ENCODE measurements around the gene SELENOV. TPM values are rescaled to one million over a fixed set of nuclear protein-coding genes. Genes with fewer than 3 reads are reported as not detected.

The SELENOV gene
- total RNA-seq, 1 donor from 2014 or later: not detected

DNA sequence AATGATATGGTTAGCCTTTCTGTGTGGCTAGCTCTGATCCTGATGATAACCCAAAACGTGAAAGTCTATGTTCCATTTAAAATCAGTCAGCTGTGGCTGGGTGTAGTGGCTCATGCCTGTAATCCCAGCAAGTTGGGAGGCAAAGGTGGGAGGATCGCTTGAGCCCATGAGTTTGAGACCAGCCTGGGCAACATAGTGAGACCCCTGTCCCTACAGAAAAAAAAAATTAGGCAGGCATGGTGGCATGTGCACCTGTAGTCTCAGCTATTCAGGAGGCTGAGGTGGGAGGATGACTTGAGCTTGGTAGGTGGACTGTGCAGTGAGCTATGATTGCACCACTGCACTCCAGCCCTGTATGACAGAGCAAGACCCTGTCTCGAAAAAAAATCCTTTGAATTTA, 18.9 kb downstream of the SELENOV start:
- no peaks in the 10 kb centered on the region for H3K27me3 ChIP-seq (ENCODE audit: control insufficient read depth in 3 of 3, insufficient read depth in 3 of 3, low read length in 3 of 3)
- H3K9ac ChIP-seq (ENCODE audit: low read depth in 1 of 3, low read length in 3 of 3): no peak overlapping the region
- H3K9me3 ChIP-seq (ENCODE audit: control insufficient read depth in 3 of 3, low read length in 3 of 3): no peaks in the 10 kb centered on the region
- H3K4me1 ChIP-seq (ENCODE audit: control insufficient read depth in 3 of 3, insufficient read depth in 3 of 3, low read length in 3 of 3): peaks cover 12 to 21% (median 15%) of the 10 kb centered on the region in 3 donors
- H3K4me3 ChIP-seq (ENCODE audit: low read length in 3 of 3): no peak overlapping the region
- H3K36me3 ChIP-seq (ENCODE audit: control insufficient read depth in 3 of 3, insufficient read depth in 3 of 3, low read length in 3 of 3): no peaks in the 10 kb centered on the region
- no peak overlapping the region for H3K27ac ChIP-seq (ENCODE audit: low read depth, low read length)

GRCh38 chr19:39539165-39539517, 24.2 kb downstream of the SELENOV start:
- H3K4me3 ChIP-seq (ENCODE audit: low read length in 3 of 3): peak overlapping the region; percentile 78 to 93 (median 88)
- H3K36me3 ChIP-seq (ENCODE audit: control insufficient read depth in 3 of 3, insufficient read depth in 3 of 3, low read length in 3 of 3): no peaks in the 10 kb centered on the region
- peak overlapping the region; percentile 81 to 95 (median 88) for H3K9ac ChIP-seq (ENCODE audit: low read depth in 1 of 3, low read length in 3 of 3)
- H3K27ac ChIP-seq (ENCODE audit: low read depth, low read length): peak overlapping the region; percentile 84
- no peaks in the 10 kb centered on the region for H3K9me3 ChIP-seq (ENCODE audit: control insufficient read depth in 3 of 3, low read length in 3 of 3)
- no peaks in the 10 kb centered on the region for H3K27me3 ChIP-seq (ENCODE audit: control insufficient read depth in 3 of 3, insufficient read depth in 3 of 3, low read length in 3 of 3)
- H3K4me1 ChIP-seq (ENCODE audit: control insufficient read depth in 3 of 3, insufficient read depth in 3 of 3, low read length in 3 of 3): peaks cover 8 to 13% (median 8%) of the 10 kb centered on the region in 3 donors

- peak within 1 kb of the TSS; percentile 78 to 93 (median 88) for H3K4me3 ChIP-seq (ENCODE audit: low read length in 3 of 3)
- no peaks in the 10 kb centered on the region for H3K9me3 ChIP-seq (ENCODE audit: control insufficient read depth in 3 of 3, low read length in 3 of 3)
- peak within 1 kb of the TSS; percentile 81 to 95 (median 88) for H3K9ac ChIP-seq (ENCODE audit: low read depth in 1 of 3, low read length in 3 of 3)
- no peaks in the 10 kb centered on the region for H3K36me3 ChIP-seq (ENCODE audit: control insufficient read depth in 3 of 3, insufficient read depth in 3 of 3, low read length in 3 of 3)
- no peaks in the 10 kb centered on the region for H3K27me3 ChIP-seq (ENCODE audit: control insufficient read depth in 3 of 3, insufficient read depth in 3 of 3, low read length in 3 of 3)
- peak within 1 kb of the TSS; percentile 84 for H3K27ac ChIP-seq (ENCODE audit: low read depth, low read length)
- peaks cover 8 to 13% (median 8%) of the 10 kb centered on the region in 3 donors for H3K4me1 ChIP-seq (ENCODE audit: control insufficient read depth in 3 of 3, insufficient read depth in 3 of 3, low read length in 3 of 3)
Observed at GRCh38 chr19:39539518-39540332, 24.8 kb downstream of the SELENOV start, which contains the start of gene EID2. EID2 (minus strand) TSS chr19:39540161; CDS start chr19:39540079, 82 bp downstream.

GRCh38 chr19:39540333-39540673, 25.4 kb downstream of the SELENOV start:
- Histone ChIP-seq H3K36me3 (ENCODE audit: control insufficient read depth in 3 of 3, insufficient read depth in 3 of 3, low read length in 3 of 3) (no peaks in the 10 kb centered on the region), H3K9ac (ENCODE audit: low read depth in 1 of 3, low read length in 3 of 3) (peak overlapping the region in 2 of 3 donors; percentile 11 to 47), H3K4me3 (ENCODE audit: low read length in 3 of 3) (peak overlapping the region in 2 of 3 donors; percentile 30 to 88), H3K9me3 (ENCODE audit: control insufficient read depth in 3 of 3, low read length in 3 of 3) (no peaks in the 10 kb centered on the region), H3K4me1 (ENCODE audit: control insufficient read depth in 3 of 3, insufficient read depth in 3 of 3, low read length in 3 of 3) (peaks cover 8 to 13% (median 8%) of the 10 kb centered on the region in 3 donors), H3K27me3 (ENCODE audit: control insufficient read depth in 3 of 3, insufficient read depth in 3 of 3, low read length in 3 of 3) (no peaks in the 10 kb centered on the region), H3K27ac (ENCODE audit: low read depth, low read length) (no peak overlapping the region)

- no peak overlapping the region for H3K9ac ChIP-seq (ENCODE audit: low read depth in 1 of 3, low read length in 3 of 3)
- no peak overlapping the region for H3K27ac ChIP-seq (ENCODE audit: low read depth, low read length)
Observed at GRCh38 chr19:39542206-39542605, 27.3 kb downstream of the SELENOV start.

GRCh38 chr19:39543477-39543857, 28.5 kb downstream of the SELENOV start:
- H3K27me3 ChIP-seq (ENCODE audit: control insufficient read depth in 3 of 3, insufficient read depth in 3 of 3, low read length in 3 of 3): no peaks in the 10 kb centered on the region
- no peak overlapping the region for H3K4me3 ChIP-seq (ENCODE audit: low read length in 3 of 3)
- H3K4me1 ChIP-seq (ENCODE audit: control insufficient read depth in 3 of 3, insufficient read depth in 3 of 3, low read length in 3 of 3): peaks cover 8 to 10% (median 8%) of the 10 kb centered on the region in 3 donors
- H3K36me3 ChIP-seq (ENCODE audit: control insufficient read depth in 3 of 3, insufficient read depth in 3 of 3, low read length in 3 of 3): no peaks in the 10 kb centered on the region
- no peaks in the 10 kb centered on the region for H3K9me3 ChIP-seq (ENCODE audit: control insufficient read depth in 3 of 3, low read length in 3 of 3)
- no peak overlapping the region for H3K9ac ChIP-seq (ENCODE audit: low read depth in 1 of 3, low read length in 3 of 3)
- H3K27ac ChIP-seq (ENCODE audit: low read depth, low read length): no peak overlapping the region

More at GRCh38 chr19:39542206-39542605, 27.3 kb downstream of the SELENOV start:
- H3K27me3 ChIP-seq (ENCODE audit: control insufficient read depth in 3 of 3, insufficient read depth in 3 of 3, low read length in 3 of 3): no peaks in the 10 kb centered on the region
- no peak overlapping the region for H3K4me3 ChIP-seq (ENCODE audit: low read length in 3 of 3)
- H3K36me3 ChIP-seq (ENCODE audit: control insufficient read depth in 3 of 3, insufficient read depth in 3 of 3, low read length in 3 of 3): no peaks in the 10 kb centered on the region
- H3K9me3 ChIP-seq (ENCODE audit: control insufficient read depth in 3 of 3, low read length in 3 of 3): no peaks in the 10 kb centered on the region
- H3K4me1 ChIP-seq (ENCODE audit: control insufficient read depth in 3 of 3, insufficient read depth in 3 of 3, low read length in 3 of 3): peaks cover 8 to 13% (median 8%) of the 10 kb centered on the region in 3 donors

- H3K9ac ChIP-seq (ENCODE audit: low read depth in 1 of 3, low read length in 3 of 3): no peak overlapping the region
Observed at GRCh38 chr19:39544226-39544903, 29.4 kb downstream of the SELENOV start.

GRCh38 chr19:39544911-39545310, 30.0 kb downstream of the SELENOV start:
- no peak overlapping the region for H3K4me3 ChIP-seq (ENCODE audit: low read length in 3 of 3)
- no peak overlapping the region for H3K27ac ChIP-seq (ENCODE audit: low read depth, low read length)
- peaks cover 0 to 2% (median 0%) of the 10 kb centered on the region in 3 donors for H3K4me1 ChIP-seq (ENCODE audit: control insufficient read depth in 3 of 3, insufficient read depth in 3 of 3, low read length in 3 of 3)
- H3K36me3 ChIP-seq (ENCODE audit: control insufficient read depth in 3 of 3, insufficient read depth in 3 of 3, low read length in 3 of 3): no peaks in the 10 kb centered on the region
- no peaks in the 10 kb centered on the region for H3K9me3 ChIP-seq (ENCODE audit: control insufficient read depth in 3 of 3, low read length in 3 of 3)
- no peak overlapping the region for H3K9ac ChIP-seq (ENCODE audit: low read depth in 1 of 3, low read length in 3 of 3)
- no peaks in the 10 kb centered on the region for H3K27me3 ChIP-seq (ENCODE audit: control insufficient read depth in 3 of 3, insufficient read depth in 3 of 3, low read length in 3 of 3)

More at GRCh38 chr19:39544226-39544903, 29.4 kb downstream of the SELENOV start:
- Histone ChIP-seq H3K4me3 (ENCODE audit: low read length in 3 of 3) (no peak overlapping the region), H3K27ac (ENCODE audit: low read depth, low read length) (no peak overlapping the region), H3K4me1 (ENCODE audit: control insufficient read depth in 3 of 3, insufficient read depth in 3 of 3, low read length in 3 of 3) (peaks cover under 1 to 2% (median under 1%) of the 10 kb centered on the region in 3 donors), H3K9me3 (ENCODE audit: control insufficient read depth in 3 of 3, low read length in 3 of 3) (no peaks in the 10 kb centered on the region), H3K36me3 (ENCODE audit: control insufficient read depth in 3 of 3, insufficient read depth in 3 of 3, low read length in 3 of 3) (no peaks in the 10 kb centered on the region), H3K27me3 (ENCODE audit: control insufficient read depth in 3 of 3, insufficient read depth in 3 of 3, low read length in 3 of 3) (no peaks in the 10 kb centered on the region)

DNA sequence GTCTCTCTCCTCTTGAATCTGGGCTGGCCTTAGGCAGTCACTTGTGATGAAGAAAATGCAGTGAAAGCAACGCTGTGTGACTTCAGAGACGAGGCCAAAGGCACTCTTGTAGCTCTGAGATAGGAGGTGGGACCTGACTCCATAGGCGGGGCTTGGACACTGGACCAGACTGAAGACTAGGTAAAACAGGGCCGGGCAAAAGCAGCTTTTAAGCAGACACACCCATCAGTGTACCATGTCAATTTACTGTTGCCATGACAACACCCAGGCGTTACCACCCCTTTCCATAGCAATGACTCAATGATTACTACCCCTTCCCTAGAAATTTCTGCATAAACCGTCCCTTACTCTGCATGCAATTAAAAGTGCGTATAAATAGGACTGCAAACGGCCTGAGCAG, 31.7 kb downstream of the SELENOV start:
- Histone ChIP-seq H3K27ac (ENCODE audit: low read depth, low read length) (no peak overlapping the region), H3K4me3 (ENCODE audit: low read length in 3 of 3) (no peak overlapping the region), H3K9me3 (ENCODE audit: control insufficient read depth in 3 of 3, low read length in 3 of 3) (no peaks in the 10 kb centered on the region), H3K36me3 (ENCODE audit: control insufficient read depth in 3 of 3, insufficient read depth in 3 of 3, low read length in 3 of 3) (no peaks in the 10 kb centered on the region), H3K4me1 (ENCODE audit: control insufficient read depth in 3 of 3, insufficient read depth in 3 of 3, low read length in 3 of 3) (no peaks in the 10 kb centered on the region), H3K9ac (ENCODE audit: low read depth in 1 of 3, low read length in 3 of 3) (no peak overlapping the region), H3K27me3 (ENCODE audit: control insufficient read depth in 3 of 3, insufficient read depth in 3 of 3, low read length in 3 of 3) (no peaks in the 10 kb centered on the region)

GRCh38 chr19:39550197-39550596, 35.3 kb downstream of the SELENOV start:
- H3K9me3 ChIP-seq (ENCODE audit: control insufficient read depth in 3 of 3, low read length in 3 of 3): no peaks in the 10 kb centered on the region
- H3K36me3 ChIP-seq (ENCODE audit: control insufficient read depth in 3 of 3, insufficient read depth in 3 of 3, low read length in 3 of 3): no peaks in the 10 kb centered on the region
- no peaks in the 10 kb centered on the region for H3K4me1 ChIP-seq (ENCODE audit: control insufficient read depth in 3 of 3, insufficient read depth in 3 of 3, low read length in 3 of 3)
- no peaks in the 10 kb centered on the region for H3K27me3 ChIP-seq (ENCODE audit: control insufficient read depth in 3 of 3, insufficient read depth in 3 of 3, low read length in 3 of 3)
- H3K4me3 ChIP-seq (ENCODE audit: low read length in 3 of 3): no peak overlapping the region
- no peak overlapping the region for H3K9ac ChIP-seq (ENCODE audit: low read depth in 1 of 3, low read length in 3 of 3)
- no peak overlapping the region for H3K27ac ChIP-seq (ENCODE audit: low read depth, low read length)

Measured in skeletal muscle tissue (tissue), 4 donors.